C4-2B (cell line): ENCODE results near the gene IFT81.

Experiments
- CTCF ChIP-seq: fragments of 450-650 bp; conservative IDR thresholded peaks from 2 replicates; pipeline ENCODE4 v1.5.1; 2017; ENCODE audit warnings: mild to moderate bottlenecking
- ZFX ChIP-seq: fragments of 450-650 bp; IDR thresholded peaks from 2 replicates; pipeline ENCODE4 v1.6.1; 2017

GRCh38 chr12:110126557-110126956, 2.4 kb downstream of the IFT81 start:
- no peak for TF ChIP-seq CTCF
- no peak for TF ChIP-seq ZFX
